ENCODE measurements around the gene ATXN7L2. TPM values are rescaled to one million over a fixed set of nuclear protein-coding genes. Genes with fewer than 3 reads are reported as not detected.
A peak's percentile ranks its signal among the peaks of the same experiment; 100 is the strongest.
"Not testable (repeated sequence)": the region's sequence is repeated elsewhere in the genome, so short reads cannot be mapped to it uniquely, and the experiment has no call there.

The ATXN7L2 gene
- total RNA-seq, 1 donor from 2014 or later = 2.1 TPM

- Histone ChIP-seq H3K36me3 (no peaks in the 10 kb centered on the region), H3K9me3 (replicated peaks) (no peaks in the 10 kb centered on the region), H3K27ac (replicated peaks) (no peak overlapping the region), H3K4me1 (no peaks in the 10 kb centered on the region), H3K27me3 (ENCODE audit: low read depth) (peaks cover 34% of the 10 kb centered on the region), H3K4me3 (no peak overlapping the region)
- no peak for TF ChIP-seq CTCF (IDR thresholded peaks at IDR 0.05; ENCODE audit: borderline replicate concordance)
- DNase-seq = no peak
- intact Hi-C loops (cut with micrococcal nuclease) = no loop called here
Measured at GRCh38 chr1:109444346-109444745, 39.4 kb upstream of the ATXN7L2 start.

GRCh38 chr1:109445949-109446695 is 37.6 kb upstream of the ATXN7L2 start:
- intact Hi-C loops (cut with micrococcal nuclease) = not testable (repeated sequence)

DNA sequence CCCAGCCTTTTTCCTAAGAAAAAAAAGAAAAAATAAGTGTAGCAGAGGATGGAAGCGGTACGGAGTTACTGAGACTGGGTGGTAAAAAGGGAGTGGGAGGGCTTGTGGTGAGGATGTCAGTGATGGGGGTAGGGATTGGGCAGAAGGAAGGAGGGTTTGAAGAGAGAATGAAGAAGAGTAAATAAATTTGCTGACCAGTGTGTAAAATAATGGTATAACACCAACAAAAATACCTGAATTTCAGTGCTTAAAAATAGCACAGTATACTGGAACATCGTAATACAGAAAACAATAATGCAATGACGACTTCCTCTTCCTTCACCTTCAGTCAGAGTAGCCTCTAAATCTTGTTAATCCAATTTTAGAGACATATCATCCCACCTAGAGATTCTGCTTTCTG is 36.2 kb upstream of the ATXN7L2 start:
- no peak overlapping the region for H3K27ac ChIP-seq (replicated peaks)
- no peak for DNase-seq
- no peak overlapping the region for H3K4me3 ChIP-seq
- no peaks in the 10 kb centered on the region for H3K4me1 ChIP-seq
- H3K9me3 ChIP-seq (replicated peaks) = no peaks in the 10 kb centered on the region
- no peak for TF ChIP-seq CTCF (IDR thresholded peaks at IDR 0.05; ENCODE audit: borderline replicate concordance)
- no peaks in the 10 kb centered on the region for H3K36me3 ChIP-seq
- peaks cover 55% of the 10 kb centered on the region for H3K27me3 ChIP-seq (ENCODE audit: low read depth)
- intact Hi-C loops (cut with micrococcal nuclease) = no loop called here

More at GRCh38 chr1:109445949-109446695, 37.6 kb upstream of the ATXN7L2 start:
- H3K27me3 ChIP-seq (ENCODE audit: low read depth) = peaks cover 51% of the 10 kb centered on the region
- not testable (repeated sequence) for H3K4me1 ChIP-seq; H3K36me3 ChIP-seq; H3K9me3 ChIP-seq (replicated peaks); H3K4me3 ChIP-seq; DNase-seq; H3K27ac ChIP-seq (replicated peaks)

- Histone ChIP-seq H3K27me3 (ENCODE audit: low read depth) (peaks cover 33% of the 10 kb centered on the region), H3K9me3 (replicated peaks) (peaks cover 12% of the 10 kb centered on the region), H3K36me3 (no peaks in the 10 kb centered on the region), H3K27ac (replicated peaks) (no peak overlapping the region), H3K4me1 (no peaks in the 10 kb centered on the region), H3K4me3 (no peak overlapping the region)
- intact Hi-C loops (cut with micrococcal nuclease) = no loop called here
- TF ChIP-seq CTCF (IDR thresholded peaks at IDR 0.05; ENCODE audit: borderline replicate concordance) = no peak
- DNase-seq = no peak
Measured at GRCh38 chr1:109454497-109455133, 29.1 kb upstream of the ATXN7L2 start.

DNA sequence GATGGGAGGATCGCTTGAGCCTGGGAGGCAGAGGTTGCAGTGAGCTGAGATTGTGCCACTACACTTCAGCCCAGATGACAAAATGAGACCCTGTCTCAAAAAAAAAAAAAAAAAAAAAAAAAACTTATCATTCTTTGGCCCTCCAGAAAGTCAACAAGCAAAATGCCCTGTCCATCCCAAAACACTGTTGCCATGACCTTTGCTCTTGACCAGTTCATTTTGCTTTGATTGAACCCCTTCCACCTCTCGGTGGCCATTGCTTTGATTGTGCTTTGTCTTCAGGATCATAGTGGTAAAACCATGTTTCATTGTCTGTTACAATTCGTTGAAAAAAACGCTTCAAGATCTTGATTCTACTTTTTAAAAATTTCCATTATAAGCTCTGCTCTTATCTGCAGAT is 25.9 kb upstream of the ATXN7L2 start:
- TF ChIP-seq CTCF (IDR thresholded peaks at IDR 0.05; ENCODE audit: borderline replicate concordance) = no peak
- Histone ChIP-seq H3K9me3 (replicated peaks) (peaks cover 12% of the 10 kb centered on the region), H3K27ac (replicated peaks) (no peak overlapping the region), H3K36me3 (no peaks in the 10 kb centered on the region), H3K27me3 (ENCODE audit: low read depth) (peaks cover 43% of the 10 kb centered on the region), H3K4me1 (no peaks in the 10 kb centered on the region), H3K4me3 (no peak overlapping the region)
- intact Hi-C loops (cut with micrococcal nuclease) = no loop called here
- DNase-seq = no peak

GRCh38 chr1:109466125-109466451 is 17.6 kb upstream of the ATXN7L2 start:
- H3K4me1 ChIP-seq = peaks cover 35% of the 10 kb centered on the region
- peak overlapping the region; percentile 91 for H3K27ac ChIP-seq (replicated peaks)
- H3K27me3 ChIP-seq (ENCODE audit: low read depth) = peaks cover 84% of the 10 kb centered on the region

More at GRCh38 chr1:109466125-109466451, 17.6 kb upstream of the ATXN7L2 start:
- no peaks in the 10 kb centered on the region for H3K36me3 ChIP-seq
- no peak for TF ChIP-seq CTCF (IDR thresholded peaks at IDR 0.05; ENCODE audit: borderline replicate concordance)
- intact Hi-C loops (cut with micrococcal nuclease) = no loop called here
- DNase-seq = no peak
- H3K4me3 ChIP-seq = peak overlapping the region; percentile 84
- H3K9me3 ChIP-seq (replicated peaks) = no peaks in the 10 kb centered on the region

Data from left ventricle myocardium inferior (tissue), 1 donor.